Tibial nerve (tissue), 4 donors: Measurements from ENCODE around the gene MGAT3.

Experiments
- CTCF ChIP-seq, 5 experiments: fragments of 200-600 bp in 3 of 5; fragments of 450-650 bp in 2 of 5; sonication (generic) in 3 of 5; IDR thresholded peaks; one replicate each; pipeline ENCODE4 v1.5.1; 2016 to 2019; ENCODE audit warnings: antibody characterized with exemption in 5 of 5, mild to moderate bottlenecking in 3 of 5, moderate library complexity in 2 of 5
- EP300 ChIP-seq, 2 donors: sonication (generic); formaldehyde crosslinking; IDR thresholded peaks; one replicate each; pipeline ENCODE4 v1.6.1; 2017; ENCODE audit warnings: antibody characterized with exemption in 2 of 2, mild to moderate bottlenecking in 1 of 2
- POLR2A ChIP-seq, 2 donors: fragments of 450-650 bp; IDR thresholded peaks; one replicate each; pipeline ENCODE4 v1.6.1; 2017; ENCODE audit warnings: antibody characterized with exemption in 2 of 2, mild to moderate bottlenecking in 2 of 2, moderate library complexity in 2 of 2

GRCh38 chr22:39535357-39535725 lies 78.5 kb downstream of the MGAT3 start:
- no peak for TF ChIP-seq POLR2A (IDR thresholded peaks at IDR 0.05)
- TF ChIP-seq CTCF (IDR thresholded peaks at IDR 0.05), result no peak
- TF ChIP-seq EP300 (IDR thresholded peaks at IDR 0.05), result no peak
